Endothelial cell of umbilical vein (primary cell): ENCODE measurements around the gene PAM16. TPM values are rescaled to one million over a fixed set of nuclear protein-coding genes. Genes with fewer than 3 reads are reported as not detected.

Source experiments
- BruUV-seq: library from RNA; stranded (reverse); fragments of 400-500 nt; replicated peaks from 2 replicates; lab custom pipeline; 2021; lab: Mats Ljungman, UMichigan
- CTCF ChIA-PET: fragments of 300-600, 350-600 bp; sonication (Branson Sonifier 250); formaldehyde crosslinking; loops from one replicate; lab custom pipeline; 2021; ENCODE audit warnings: antibody characterized with exemption, inconsistent platforms; lab: Charles Lee
- POLR2A ChIA-PET: fragments of 300-600, 350-600 bp; sonication (Branson Sonifier 250); formaldehyde crosslinking; loops from one replicate; lab custom pipeline; 2021; ENCODE audit warnings: antibody characterized with exemption, inconsistent platforms; lab: Charles Lee
- DNase-seq: peaks from one replicate; pipeline ENCODE4 v3.0.0-alpha.2; 2011; ENCODE audit warnings: low read depth, low spot score
- FAIRE-seq: peaks from 2 replicates; lab custom pipeline; 2011; peaks lifted over from hg19 to GRCh38; lab: Jason Lieb, UNC
- H2AFZ ChIP-seq: 2 replicates; pipeline ENCODE4 v1.6.0; 2012; ENCODE audit warnings: low read depth, low read length, control low read depth, inconsistent platforms
- H3K27ac ChIP-seq: 2 replicates; pipeline ENCODE4 v1.5.1; 2011; ENCODE audit warnings: low read depth, mild to moderate bottlenecking, control low read depth, low read length, moderate library complexity; ENCODE audit not compliant: insufficient read depth
- H3K27me3 ChIP-seq, 2 experiments: 2 replicates each; pipeline versions ENCODE4 v1.6.0 to v1.6.1; 2011; ENCODE audit warnings: low read length in 2 of 2, mixed read lengths in 1 of 2; ENCODE audit not compliant: control insufficient read depth in 2 of 2, insufficient read depth in 2 of 2
- H3K36me3 ChIP-seq, 2 experiments: 2 replicates in 1 of 2; 3 replicates in 1 of 2; pipeline ENCODE4 v1.5.1; 2011; ENCODE audit warnings: low read length in 2 of 2, mild to moderate bottlenecking in 1 of 2, moderate library complexity in 1 of 2; ENCODE audit not compliant: control insufficient read depth in 2 of 2, insufficient read depth in 2 of 2; ENCODE audit errors: extremely low read depth in 1 of 2
- H3K4me1 ChIP-seq: 3 replicates; pipeline ENCODE4 v1.5.1; 2011; ENCODE audit warnings: mild to moderate bottlenecking, low read length; ENCODE audit not compliant: control insufficient read depth, insufficient read depth; ENCODE audit errors: extremely low read depth
- H3K4me2 ChIP-seq: 2 replicates; pipeline ENCODE4 v1.6.1; 2011; ENCODE audit warnings: low read length, control low read depth, mixed read lengths; ENCODE audit not compliant: insufficient read depth
- H3K4me3 ChIP-seq, 3 experiments: fragments of 200-600 bp in 1 of 3; sonication (generic), shearing (Covaris generic) in 1 of 3; replicated peaks in 1 of 3; 2 replicates each; pipeline ENCODE4 v1.5.1; 2011 to 2016; ENCODE audit warnings: control low read depth in 3 of 3, low read length in 3 of 3, mild to moderate bottlenecking in 2 of 3, inconsistent platforms in 1 of 3, low read depth in 1 of 3, moderate library complexity in 1 of 3; ENCODE audit not compliant: insufficient read depth in 1 of 3
- H3K79me2 ChIP-seq: 2 replicates; pipeline ENCODE4 v1.6.0; 2012; ENCODE audit warnings: low read length, inconsistent platforms; ENCODE audit not compliant: control insufficient read depth, insufficient read depth
- H3K9ac ChIP-seq: replicated peaks from 2 replicates; pipeline ENCODE3; 2011; ENCODE audit warnings: low read length, control low read depth; ENCODE audit not compliant: insufficient read depth; ENCODE audit errors: extremely low read depth
- H3K9me1 ChIP-seq: replicated peaks from 3 replicates; pipeline ENCODE4 v1.6.0; 2011; ENCODE audit warnings: mild to moderate bottlenecking, low read length; ENCODE audit not compliant: control insufficient read depth, insufficient read depth; ENCODE audit errors: extremely low read depth
- H3K9me3 ChIP-seq: replicated peaks from 2 replicates; pipeline ENCODE4 v1.5.1; 2012; ENCODE audit warnings: low read length, inconsistent platforms; ENCODE audit not compliant: control insufficient read depth, insufficient read depth
- H4K20me1 ChIP-seq: replicated peaks from 2 replicates; pipeline ENCODE3; 2011; ENCODE audit warnings: mild to moderate bottlenecking, low read length; ENCODE audit not compliant: control insufficient read depth, insufficient read depth; ENCODE audit errors: extremely low read depth
- EZH2 ChIP-seq: IDR thresholded peaks from 2 replicates; pipeline ENCODE4 v1.6.1; 2012; ENCODE audit warnings: borderline replicate concordance, low read depth, mild to moderate bottlenecking, moderate library complexity, low read length, inconsistent platforms; ENCODE audit not compliant: severe bottlenecking
- FOS ChIP-seq: IDR thresholded peaks from 2 replicates; pipeline ENCODE4 v1.6.1; 2011; ENCODE audit warnings: mild to moderate bottlenecking, low read length, moderate library complexity, borderline replicate concordance; ENCODE audit not compliant: insufficient read depth
- GATA2 ChIP-seq: IDR thresholded peaks from 2 replicates; pipeline ENCODE4 v1.7.0; 2011; ENCODE audit warnings: low read depth, mild to moderate bottlenecking, moderate library complexity, mixed read lengths, low read length; ENCODE audit not compliant: insufficient read length, insufficient read depth
- JUN ChIP-seq: IDR thresholded peaks from 2 replicates; pipeline ENCODE4 v1.6.1; 2011; ENCODE audit warnings: borderline replicate concordance, low read depth; ENCODE audit not compliant: insufficient read length, insufficient read depth
- MYC ChIP-seq: IDR thresholded peaks from one replicate; pipeline ENCODE4 v1.6.1; 2011; ENCODE audit warnings: mild to moderate bottlenecking, low read depth, low read length
- POLR2A ChIP-seq: IDR thresholded peaks from 2 replicates; pipeline ENCODE4 v1.6.1; 2012; ENCODE audit warnings: low read depth, mild to moderate bottlenecking, control low read depth, low read length
- POLR2AphosphoS5 ChIP-seq: IDR thresholded peaks from 2 replicates; pipeline ENCODE4 v1.6.1; 2012; ENCODE audit warnings: low read depth, mild to moderate bottlenecking, control low read depth, low read length, moderate library complexity; ENCODE audit not compliant: insufficient read depth
- dilution Hi-C: fragments of 300-500 bp; cut with MboI; formaldehyde crosslinking; loops from one replicate; pipeline ENCODE4 v1.15.0; 2019; ENCODE audit warnings: low sequenced_read_pairs; ENCODE audit not compliant: extremely low pct_ligation_motif_present
- intact Hi-C: fragments of 100-400 bp; cut with micrococcal nuclease; formaldehyde crosslinking; loops from one replicate; pipeline ENCODE4 v1.10.0; 2022
- polyA plus RNA-seq, 4 experiments: library from polyadenylated mRNA; depleted of rRNA in 3 of 4; stranded (reverse) in 3 of 4; unstranded in 1 of 4; fragments of >200 nt; gene quantifications; 2 replicates each; pipeline versions ENCODE4 v1.2.1 to v1.2.3, GENCODE V29; 2011 to 2012; ENCODE audit warnings: missing spikeins in 1 of 4
- total RNA-seq: library from RNA; stranded (reverse); gene quantifications from 2 replicates; pipeline ENCODE4 v1.2.3, GENCODE V29; 2021
- TF ChIP-seq, protein P1 (sequence below), 2 donors: IDR thresholded peaks; 1 replicate in 1 of 2; 2 replicates in 1 of 2; pipeline ENCODE4 v1.5.1; 2011; ENCODE audit warnings: low read length in 2 of 2, mild to moderate bottlenecking in 2 of 2, moderate library complexity in 2 of 2, control low read depth in 1 of 2, inconsistent platforms in 1 of 2, low read depth in 1 of 2; ENCODE audit not compliant: insufficient read depth in 1 of 2; ENCODE audit errors: extremely low read depth in 1 of 2
- TF ChIP-seq, protein P2 (sequence below): IDR thresholded peaks from 2 replicates; pipeline ENCODE4 v1.6.1; 2011; ENCODE audit not compliant: insufficient read depth, insufficient read length

Gene PAM16
- total and polyA plus RNA-seq, 2 donors (not counting 3 experiments of a cell fraction or from before 2014, with no cell fraction given): 40.0 to 67.2 TPM

DNA sequence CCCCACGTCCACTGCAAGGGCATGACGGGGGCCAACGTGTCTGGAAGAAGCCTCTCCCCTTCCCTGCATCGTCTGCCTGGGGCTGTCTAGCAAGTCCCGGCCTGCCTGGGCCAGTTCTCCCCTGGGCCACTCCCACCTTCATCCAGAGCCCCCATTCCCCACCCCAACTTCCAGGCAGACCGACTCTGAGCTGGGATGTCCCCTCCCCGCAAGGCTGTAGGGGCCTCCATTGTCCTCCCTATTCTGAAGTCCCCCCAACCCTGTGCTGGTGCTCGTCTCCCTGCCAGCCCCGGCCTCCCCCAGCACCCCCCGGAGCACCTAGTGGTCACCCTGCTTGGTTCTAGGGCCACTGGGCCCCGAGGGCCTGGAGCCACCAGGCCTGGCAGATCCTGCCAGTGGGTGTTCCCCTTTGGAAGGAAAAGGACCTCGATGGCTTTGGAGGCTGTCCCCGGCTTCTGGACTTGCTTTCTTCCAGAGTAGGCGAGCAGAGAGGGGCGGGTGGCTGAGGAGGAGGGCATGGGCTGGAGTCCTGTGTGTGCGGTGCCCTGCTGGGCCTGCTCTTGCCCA is 30.5 kb downstream of the PAM16 start:
- dilution Hi-C loops (no loop called here), intact Hi-C loops (no loop called here)
- Histone ChIP-seq H3K27me3 (no peaks in the 10 kb centered on the region), H3K9ac (no peak overlapping the region), H3K79me2 (peaks cover 70% of the 10 kb centered on the region), H3K36me3 (no peaks in the 10 kb centered on the region), H3K9me3 (no peaks in the 10 kb centered on the region), H3K4me3 (no peak overlapping the region), H3K27ac (peak overlapping the region; percentile 7), H4K20me1 (no peaks in the 10 kb centered on the region), H2AFZ (no peak overlapping the region), H3K4me2 (no peak overlapping the region), H3K9me1 (no peaks in the 10 kb centered on the region), H3K4me1 (peaks cover 27% of the 10 kb centered on the region)
- CTCF ChIA-PET: interaction anchor here (1.2 kb wide), 1 partner anchor 10 kb away, joined by 3 read pairs; no protein-coding TSS in a partner anchor
- BruUV-seq: no TSS peak
- TF ChIP-seq GATA2: no peak
- TF ChIP-seq MYC: no peak
- TF ChIP-seq, protein P1, sequence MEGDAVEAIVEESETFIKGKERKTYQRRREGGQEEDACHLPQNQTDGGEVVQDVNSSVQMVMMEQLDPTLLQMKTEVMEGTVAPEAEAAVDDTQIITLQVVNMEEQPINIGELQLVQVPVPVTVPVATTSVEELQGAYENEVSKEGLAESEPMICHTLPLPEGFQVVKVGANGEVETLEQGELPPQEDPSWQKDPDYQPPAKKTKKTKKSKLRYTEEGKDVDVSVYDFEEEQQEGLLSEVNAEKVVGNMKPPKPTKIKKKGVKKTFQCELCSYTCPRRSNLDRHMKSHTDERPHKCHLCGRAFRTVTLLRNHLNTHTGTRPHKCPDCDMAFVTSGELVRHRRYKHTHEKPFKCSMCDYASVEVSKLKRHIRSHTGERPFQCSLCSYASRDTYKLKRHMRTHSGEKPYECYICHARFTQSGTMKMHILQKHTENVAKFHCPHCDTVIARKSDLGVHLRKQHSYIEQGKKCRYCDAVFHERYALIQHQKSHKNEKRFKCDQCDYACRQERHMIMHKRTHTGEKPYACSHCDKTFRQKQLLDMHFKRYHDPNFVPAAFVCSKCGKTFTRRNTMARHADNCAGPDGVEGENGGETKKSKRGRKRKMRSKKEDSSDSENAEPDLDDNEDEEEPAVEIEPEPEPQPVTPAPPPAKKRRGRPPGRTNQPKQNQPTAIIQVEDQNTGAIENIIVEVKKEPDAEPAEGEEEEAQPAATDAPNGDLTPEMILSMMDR (IDR thresholded peaks at IDR 0.05; ENCODE audit: extremely low read depth in 1 of 2, insufficient read depth in 1 of 2, low read depth in 1 of 2, low read length in 2 of 2): no peak
- TF ChIP-seq, protein P2, sequence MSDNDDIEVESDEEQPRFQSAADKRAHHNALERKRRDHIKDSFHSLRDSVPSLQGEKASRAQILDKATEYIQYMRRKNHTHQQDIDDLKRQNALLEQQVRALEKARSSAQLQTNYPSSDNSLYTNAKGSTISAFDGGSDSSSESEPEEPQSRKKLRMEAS: no peak
- no peak for TF ChIP-seq FOS
- no peak for TF ChIP-seq EZH2
- TF ChIP-seq POLR2AphosphoS5: no peak
- no peak for TF ChIP-seq POLR2A
- TF ChIP-seq JUN: no peak
- DNase-seq (no peak), FAIRE-seq (peak; percentile 62)
- POLR2A ChIA-PET: no interaction called here
